Activated naive CD8-positive, alpha-beta T cell (primary cell): Measurements from ENCODE around the gene HSPA13.

Source experiments
- H3K27ac Mint-ChIP-seq: one replicate; pipeline ENCODE4 v1.8.0; 2021; ENCODE audit warnings: mixed read lengths
- H3K27me3 Mint-ChIP-seq: one replicate; pipeline ENCODE4 v1.8.0; 2021; ENCODE audit warnings: mixed read lengths
- H3K36me3 Mint-ChIP-seq: one replicate; pipeline ENCODE4 v1.8.0; 2021; ENCODE audit warnings: mixed read lengths
- H3K4me1 Mint-ChIP-seq: one replicate; pipeline ENCODE4 v1.8.0; 2021; ENCODE audit warnings: low read depth, mixed read lengths
- H3K4me3 Mint-ChIP-seq: one replicate; pipeline ENCODE4 v1.8.0; 2021; ENCODE audit warnings: mild to moderate bottlenecking, mixed read lengths
- H3K9me3 Mint-ChIP-seq: one replicate; pipeline ENCODE4 v1.8.0; 2021; ENCODE audit warnings: low read depth, mixed read lengths

The HSPA13 gene, protein sequence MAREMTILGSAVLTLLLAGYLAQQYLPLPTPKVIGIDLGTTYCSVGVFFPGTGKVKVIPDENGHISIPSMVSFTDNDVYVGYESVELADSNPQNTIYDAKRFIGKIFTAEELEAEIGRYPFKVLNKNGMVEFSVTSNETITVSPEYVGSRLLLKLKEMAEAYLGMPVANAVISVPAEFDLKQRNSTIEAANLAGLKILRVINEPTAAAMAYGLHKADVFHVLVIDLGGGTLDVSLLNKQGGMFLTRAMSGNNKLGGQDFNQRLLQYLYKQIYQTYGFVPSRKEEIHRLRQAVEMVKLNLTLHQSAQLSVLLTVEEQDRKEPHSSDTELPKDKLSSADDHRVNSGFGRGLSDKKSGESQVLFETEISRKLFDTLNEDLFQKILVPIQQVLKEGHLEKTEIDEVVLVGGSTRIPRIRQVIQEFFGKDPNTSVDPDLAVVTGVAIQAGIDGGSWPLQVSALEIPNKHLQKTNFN

GRCh38 chr21:14382835-14383595 is at the start of gene HSPA13:
TSS of gene HSPA13 (minus strand) at chr21:14383146. CDS start at chr21:14383119, 27 bp downstream.
- H3K9me3 Mint-ChIP-seq: no peaks in the 10 kb centered on the region
- H3K27me3 Mint-ChIP-seq: no peaks in the 10 kb centered on the region
- peaks cover 5% of the 10 kb centered on the region for H3K36me3 Mint-ChIP-seq
- H3K4me1 Mint-ChIP-seq: peaks cover 37% of the 10 kb centered on the region
- H3K27ac Mint-ChIP-seq: peak within 1 kb of the TSS; percentile 98
- H3K4me3 Mint-ChIP-seq: peak within 1 kb of the TSS; percentile 98

GRCh38 chr21:14418920-14419319 is 36.0 kb upstream of the HSPA13 start:
- Mint-ChIP-seq H3K27me3 (peaks cover 4% of the 10 kb centered on the region), H3K4me3 (no peak overlapping the region), H3K36me3 (peaks cover 13% of the 10 kb centered on the region), H3K27ac (no peak overlapping the region), H3K4me1 (no peaks in the 10 kb centered on the region), H3K9me3 (peaks cover 17% of the 10 kb centered on the region)

GRCh38 chr21:14414932-14415508 is 32.1 kb upstream of the HSPA13 start:
- H3K27me3 Mint-ChIP-seq: peaks cover 2% of the 10 kb centered on the region
- H3K4me3 Mint-ChIP-seq: no peak overlapping the region
- no peaks in the 10 kb centered on the region for H3K4me1 Mint-ChIP-seq
- H3K36me3 Mint-ChIP-seq: peaks cover 7% of the 10 kb centered on the region
- H3K27ac Mint-ChIP-seq: no peak overlapping the region
- H3K9me3 Mint-ChIP-seq: peaks cover 11% of the 10 kb centered on the region

DNA sequence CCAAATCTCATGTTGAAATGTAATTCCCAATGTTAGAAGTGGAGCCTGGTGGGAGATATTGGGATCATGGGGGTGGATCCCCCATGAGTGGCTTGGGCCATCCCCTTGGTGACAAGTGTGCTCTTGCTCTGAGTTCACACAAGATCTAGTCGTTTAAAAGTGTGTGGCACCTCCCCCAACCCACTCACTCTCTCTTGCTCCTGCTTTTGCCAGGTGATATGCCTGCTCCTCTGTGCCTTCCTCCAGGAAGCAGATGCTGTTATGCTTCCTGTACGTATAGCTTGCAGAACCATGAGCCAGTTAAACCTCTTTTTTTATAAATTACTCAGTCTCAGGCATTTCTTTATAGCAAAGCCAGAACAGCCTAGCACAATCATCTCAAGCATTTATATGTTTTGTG is 23.0 kb upstream of the HSPA13 start:
- Mint-ChIP-seq H3K9me3 (no peaks in the 10 kb centered on the region), H3K36me3 (no peaks in the 10 kb centered on the region), H3K4me1 (no peaks in the 10 kb centered on the region), H3K27me3 (no peaks in the 10 kb centered on the region), H3K27ac (no peak overlapping the region), H3K4me3 (no peak overlapping the region)

DNA sequence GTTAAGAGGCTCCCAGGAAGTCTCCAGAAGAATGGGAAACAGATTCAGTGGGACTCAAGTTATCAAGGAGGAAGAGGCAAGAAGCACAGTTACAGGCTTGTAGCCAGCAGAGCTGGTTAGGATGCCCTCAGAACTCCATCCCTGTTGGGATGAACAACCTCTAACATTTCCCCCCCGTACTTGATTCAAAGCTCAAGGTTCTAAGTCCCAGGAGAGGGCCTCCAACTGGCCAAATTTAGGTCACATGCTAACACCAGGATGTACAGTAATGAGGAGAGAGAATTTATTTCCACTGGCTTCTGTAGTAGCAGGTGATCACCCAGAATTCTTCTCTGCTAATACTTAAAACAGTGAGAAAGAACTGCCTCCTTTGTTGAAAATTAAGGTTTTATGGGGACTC is 22.3 kb upstream of the HSPA13 start:
- Mint-ChIP-seq H3K4me3 (no peak overlapping the region), H3K27ac (no peak overlapping the region)

DNA sequence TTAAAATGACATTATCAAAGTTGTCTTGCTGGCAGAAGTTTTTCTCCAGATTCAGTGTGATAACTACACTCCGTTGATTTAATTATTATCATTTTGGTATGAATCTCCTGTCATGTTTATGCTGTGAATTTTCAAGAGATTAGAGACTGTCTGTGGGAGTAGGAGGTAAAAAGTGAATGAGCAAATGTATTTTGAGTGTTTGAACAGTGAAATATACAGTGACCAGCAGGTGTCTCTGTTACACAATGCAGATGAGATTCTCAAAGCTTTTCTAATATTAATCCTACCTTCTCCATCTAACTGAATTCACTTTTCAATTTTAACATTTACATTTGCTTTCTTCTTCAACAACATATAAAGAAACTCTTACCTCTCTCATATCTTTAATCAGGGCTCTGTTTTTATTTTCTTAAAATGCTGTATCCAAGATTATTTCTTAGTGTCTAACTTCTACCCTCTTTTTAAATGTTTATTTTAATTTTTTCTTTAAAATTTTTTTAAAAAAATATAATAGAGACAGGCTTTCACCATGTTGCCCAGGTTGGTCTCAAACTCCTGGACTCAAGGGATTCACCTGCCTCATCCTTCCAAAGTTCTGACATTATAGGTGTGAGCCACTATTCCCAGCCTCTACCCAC is 20.9 kb upstream of the HSPA13 start:
- Mint-ChIP-seq H3K36me3 (no peaks in the 10 kb centered on the region), H3K4me1 (no peaks in the 10 kb centered on the region), H3K27ac (no peak overlapping the region), H3K4me3 (no peak overlapping the region), H3K9me3 (no peaks in the 10 kb centered on the region), H3K27me3 (no peaks in the 10 kb centered on the region)

More for the DNA sequence above, 22.3 kb upstream of the HSPA13 start:
- Mint-ChIP-seq H3K36me3 (no peaks in the 10 kb centered on the region), H3K4me1 (no peaks in the 10 kb centered on the region), H3K27me3 (no peaks in the 10 kb centered on the region), H3K9me3 (no peaks in the 10 kb centered on the region)

- no peak overlapping the region for H3K27ac Mint-ChIP-seq
These were observed 18.3 kb upstream of the HSPA13 start for GRCh38 chr21:14401217-14401616.

DNA sequence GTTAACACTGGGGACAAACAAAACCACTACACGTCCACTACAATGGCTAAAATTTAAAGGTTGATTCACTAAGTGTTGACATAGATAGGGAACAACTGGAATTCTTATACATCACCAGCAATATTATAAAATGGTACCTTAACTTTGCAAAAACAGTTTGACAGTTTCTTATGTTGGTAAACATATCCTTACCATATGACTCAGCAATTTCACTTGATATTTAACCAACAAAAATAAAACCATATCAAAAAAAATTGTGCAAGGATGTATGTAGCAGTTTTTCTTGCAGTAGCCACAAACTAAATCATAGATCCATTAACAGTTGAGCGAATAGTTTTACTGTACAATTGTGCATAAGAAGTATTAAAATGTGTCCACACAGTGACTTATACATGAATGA is 5.3 kb upstream of the HSPA13 start:
- peaks cover 8% of the 10 kb centered on the region for H3K4me1 Mint-ChIP-seq
- no peak overlapping the region for H3K27ac Mint-ChIP-seq
- H3K36me3 Mint-ChIP-seq: peaks cover 4% of the 10 kb centered on the region
- peaks cover 5% of the 10 kb centered on the region for H3K27me3 Mint-ChIP-seq
- no peaks in the 10 kb centered on the region for H3K9me3 Mint-ChIP-seq
- H3K4me3 Mint-ChIP-seq: no peak overlapping the region

More at GRCh38 chr21:14401217-14401616, 18.3 kb upstream of the HSPA13 start:
- Mint-ChIP-seq H3K4me3 (no peak overlapping the region), H3K4me1 (no peaks in the 10 kb centered on the region), H3K9me3 (no peaks in the 10 kb centered on the region), H3K27me3 (no peaks in the 10 kb centered on the region), H3K36me3 (no peaks in the 10 kb centered on the region)

GRCh38 chr21:14384453-14384852 is 1.5 kb upstream of the HSPA13 start:
- peak overlapping the region; percentile 98 for H3K27ac Mint-ChIP-seq
- peaks cover 3% of the 10 kb centered on the region for H3K36me3 Mint-ChIP-seq
- H3K27me3 Mint-ChIP-seq: no peaks in the 10 kb centered on the region
- peaks cover 32% of the 10 kb centered on the region for H3K4me1 Mint-ChIP-seq
- no peaks in the 10 kb centered on the region for H3K9me3 Mint-ChIP-seq
- H3K4me3 Mint-ChIP-seq: peak overlapping the region; percentile 98

GRCh38 chr21:14383596-14384180 is 742 bp upstream of the HSPA13 start:
- peaks cover 35% of the 10 kb centered on the region for H3K4me1 Mint-ChIP-seq
- H3K27ac Mint-ChIP-seq: peak overlapping the region; percentile 98
- H3K36me3 Mint-ChIP-seq: peaks cover 5% of the 10 kb centered on the region
- peak overlapping the region; percentile 98 for H3K4me3 Mint-ChIP-seq
- H3K9me3 Mint-ChIP-seq: no peaks in the 10 kb centered on the region
- no peaks in the 10 kb centered on the region for H3K27me3 Mint-ChIP-seq

- H3K27me3 Mint-ChIP-seq: no peaks in the 10 kb centered on the region
These were observed 486 bp downstream of the HSPA13 start for GRCh38 chr21:14382486-14382834.

DNA sequence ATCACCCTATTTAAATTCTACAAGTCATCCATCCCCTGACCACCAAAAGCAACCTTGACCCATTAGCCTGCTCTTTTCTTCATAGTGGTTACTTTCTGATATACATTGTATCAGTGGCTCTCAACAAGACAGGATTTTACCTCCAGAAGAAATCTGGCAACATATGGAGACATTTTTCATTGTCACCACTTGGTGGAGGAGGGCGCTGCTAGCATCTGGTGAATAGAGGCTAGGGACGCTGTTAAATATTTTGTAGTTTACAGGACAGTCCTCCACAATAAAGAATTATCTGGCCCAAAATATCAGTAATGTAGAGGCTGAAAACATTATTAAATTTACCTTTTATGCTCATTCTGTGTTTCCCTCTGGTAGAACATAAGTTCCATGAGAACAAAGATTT is 6.1 kb downstream of the HSPA13 start:
- Mint-ChIP-seq H3K27me3 (no peaks in the 10 kb centered on the region), H3K9me3 (no peaks in the 10 kb centered on the region), H3K4me1 (peaks cover 25% of the 10 kb centered on the region), H3K4me3 (no peak overlapping the region), H3K36me3 (peaks cover 12% of the 10 kb centered on the region), H3K27ac (no peak overlapping the region)

More at GRCh38 chr21:14382486-14382834, 486 bp downstream of the HSPA13 start:
- peak overlapping the region; percentile 98 for H3K27ac Mint-ChIP-seq
- peaks cover 4% of the 10 kb centered on the region for H3K36me3 Mint-ChIP-seq
- H3K4me1 Mint-ChIP-seq: peaks cover 39% of the 10 kb centered on the region
- H3K4me3 Mint-ChIP-seq: peak overlapping the region; percentile 98
- no peaks in the 10 kb centered on the region for H3K9me3 Mint-ChIP-seq

DNA sequence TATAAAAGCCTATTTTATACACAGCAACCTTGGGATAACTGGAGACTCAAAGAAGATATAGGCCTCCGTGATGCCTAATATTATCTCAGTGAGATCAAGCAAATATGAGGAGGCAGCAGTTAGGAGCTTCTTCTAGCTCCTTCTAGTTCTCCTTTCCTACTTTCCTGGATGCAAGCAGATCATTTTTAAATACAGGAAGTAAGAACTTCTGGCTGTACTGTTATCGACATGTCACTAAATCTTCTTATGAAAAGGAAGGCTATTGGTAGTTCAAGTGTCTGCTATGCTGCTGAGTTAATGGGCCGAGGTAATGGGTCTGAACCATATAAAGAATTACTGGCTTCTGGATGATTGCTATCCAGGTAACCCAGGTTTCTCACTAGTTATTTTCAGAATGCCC is 15.9 kb downstream of the HSPA13 start:
- Mint-ChIP-seq H3K4me3 (no peak overlapping the region), H3K4me1 (no peaks in the 10 kb centered on the region), H3K27ac (no peak overlapping the region), H3K36me3 (no peaks in the 10 kb centered on the region), H3K27me3 (peaks cover 2% of the 10 kb centered on the region), H3K9me3 (no peaks in the 10 kb centered on the region)

- H3K27me3 Mint-ChIP-seq: peaks cover 14% of the 10 kb centered on the region
- no peak overlapping the region for H3K27ac Mint-ChIP-seq
- H3K4me3 Mint-ChIP-seq: no peak overlapping the region
- no peaks in the 10 kb centered on the region for H3K9me3 Mint-ChIP-seq
- H3K4me1 Mint-ChIP-seq: no peaks in the 10 kb centered on the region
- H3K36me3 Mint-ChIP-seq: no peaks in the 10 kb centered on the region
These were observed 21.0 kb downstream of the HSPA13 start for GRCh38 chr21:14361958-14362357.
